Myometrial cell (primary cell): ENCODE data around the gene PTRH2. TPM values are rescaled to one million over a fixed set of nuclear protein-coding genes. Genes with fewer than 3 reads are reported as not detected.

Experiments used
- total RNA-seq: library from RNA; depleted of rRNA; stranded (reverse); fragments of >200 nt; gene quantifications from 2 replicates; pipeline ENCODE4 v1.2.3, GENCODE V29; 2015

PTRH2 gene
- total RNA-seq, result 23.6 and 39.3 TPM in 2 replicates

GRCh38 chr17:59707149-59707970, at the start of gene PTRH2, which contains the start of gene VMP1:
Gene PTRH2 (minus strand): TSS chr17:59707430. CDS start chr17:59697978, 9,452 bp downstream.
Gene VMP1 (plus strand): TSS chr17:59707654. CDS start chr17:59731447, 23,793 bp downstream.

Other genes with a start within 250 kb of the PTRH2 start
- gene DHX40, start 141.8 kb downstream of the PTRH2 start, total RNA-seq, result 29.7 and 40.6 TPM in 2 replicates
- 302 and 438 TPM in 2 replicates for gene CLTC, start 87.5 kb downstream of the PTRH2 start, total RNA-seq
- gene VMP1, start 224 bp upstream of the PTRH2 start, total RNA-seq, result 127 and 136 TPM in 2 replicates
- 4.0 and 5.8 TPM in 2 replicates for gene TUBD1, start 185.5 kb upstream of the PTRH2 start, total RNA-seq
- 26.2 and 29.1 TPM in 2 replicates for gene RPS6KB1, start 185.7 kb upstream of the PTRH2 start, total RNA-seq